Cardiac muscle cell (in vitro differentiated cells and primary cell): Measurements from ENCODE around the gene ATP5MG. TPM values are rescaled to one million over a fixed set of nuclear protein-coding genes. Genes with fewer than 3 reads are reported as not detected.

Source experiments
- DNase-seq, 2 donors: peaks; one replicate each; pipeline versions ENCODE4 v3.0.0 to v3.0.0-alpha.2; 2010 to 2017; ENCODE audit warnings: low read depth in 1 of 2, low spot score in 1 of 2
- H3K27ac ChIP-seq: fragments of 200-600 bp; sonication (generic); 2 replicates; pipeline ENCODE4 v1.5.1; 2016
- H3K27me3 ChIP-seq: fragments of 200-600 bp; sonication (generic); 2 replicates; pipeline ENCODE4 v1.6.0; 2016; ENCODE audit warnings: control low read depth
- H3K36me3 ChIP-seq: fragments of 200-600 bp; sonication (generic); 2 replicates; pipeline ENCODE4 v1.5.1; 2016; ENCODE audit warnings: control low read depth
- H3K4me1 ChIP-seq: fragments of 200-600 bp; sonication (generic); 2 replicates; pipeline ENCODE4 v1.8.1; 2017; ENCODE audit warnings: low read depth, mild to moderate bottlenecking, mixed run types
- H3K4me3 ChIP-seq: fragments of 200-600 bp; sonication (generic); 2 replicates; pipeline ENCODE4 v1.5.1; 2016; ENCODE audit warnings: mild to moderate bottlenecking
- H3K9me3 ChIP-seq: fragments of 200-600 bp; sonication (generic); 2 replicates; pipeline ENCODE4 v1.5.1; 2017; ENCODE audit warnings: low read depth, mild to moderate bottlenecking, control low read depth
- CTCF ChIP-seq: IDR thresholded peaks from 2 replicates; pipeline ENCODE4 v1.5.1; 2012; ENCODE audit warnings: low read depth, mild to moderate bottlenecking, low read length
- polyA plus RNA-seq: library from polyadenylated mRNA; unstranded; fragments of >200 nt; fragmentation: Nextera tagmentation; extraction: Ambion mirVana; gene quantifications from 2 replicates; pipeline ENCODE4 v1.2.1, GENCODE V29; 2016
- total RNA-seq: library from RNA; depleted of rRNA; stranded (reverse); fragments of >200 nt; gene quantifications from 2 replicates; pipeline ENCODE4 v1.2.3, GENCODE V29; 2016

ATP5MG gene
- total and polyA plus RNA-seq, 2 experiments from 2014 or later: 65.3 to 884 TPM

- H3K27ac ChIP-seq: no peak overlapping the region
- no peaks in the 10 kb centered on the region for H3K4me1 ChIP-seq
- H3K9me3 ChIP-seq: no peaks in the 10 kb centered on the region
- no peaks in the 10 kb centered on the region for H3K36me3 ChIP-seq
- DNase-seq: no peak
- H3K27me3 ChIP-seq: no peaks in the 10 kb centered on the region
- TF ChIP-seq CTCF: no peak
- no peak overlapping the region for H3K4me3 ChIP-seq
Observed at GRCh38 chr11:118418766-118419165, 17.4 kb downstream of the ATP5MG start.

- DNase-seq: no peak
- Histone ChIP-seq H3K9me3 (no peaks in the 10 kb centered on the region), H3K4me3 (no peak overlapping the region), H3K27me3 (no peaks in the 10 kb centered on the region), H3K27ac (no peak overlapping the region), H3K4me1 (no peaks in the 10 kb centered on the region), H3K36me3 (no peaks in the 10 kb centered on the region)
- TF ChIP-seq CTCF: no peak
Observed at GRCh38 chr11:118427707-118428106, 26.3 kb downstream of the ATP5MG start.

GRCh38 chr11:118430956-118431355 lies 29.6 kb downstream of the ATP5MG start:
- Histone ChIP-seq H3K4me1 (peaks cover 6% of the 10 kb centered on the region), H3K27ac (no peak overlapping the region), H3K9me3 (no peaks in the 10 kb centered on the region), H3K27me3 (no peaks in the 10 kb centered on the region), H3K36me3 (no peaks in the 10 kb centered on the region), H3K4me3 (no peak overlapping the region)
- no peak for DNase-seq
- peak; percentile 5 for TF ChIP-seq CTCF

- no peaks in the 10 kb centered on the region for H3K36me3 ChIP-seq
- no peaks in the 10 kb centered on the region for H3K27me3 ChIP-seq
- H3K4me3 ChIP-seq: peak overlapping the region; percentile 99
- no peak for TF ChIP-seq CTCF
- H3K4me1 ChIP-seq: peaks cover 15% of the 10 kb centered on the region
- no peak overlapping the region for H3K27ac ChIP-seq
- no peaks in the 10 kb centered on the region for H3K9me3 ChIP-seq
- DNase-seq: peak in 1 of 2 donors; percentile 48
Observed at GRCh38 chr11:118434123-118434552, 32.7 kb downstream of the ATP5MG start.

- Histone ChIP-seq H3K4me1 (peaks cover 19% of the 10 kb centered on the region), H3K27ac (peak overlapping the region; percentile 72), H3K4me3 (peak overlapping the region; percentile 99), H3K27me3 (no peaks in the 10 kb centered on the region), H3K9me3 (no peaks in the 10 kb centered on the region), H3K36me3 (no peaks in the 10 kb centered on the region)
- no peak for TF ChIP-seq CTCF
- DNase-seq: peak; percentile 35 to 81
Observed at GRCh38 chr11:118434553-118435289, 33.3 kb downstream of the ATP5MG start.
